HG02970 (cell line): ENCODE measurements around the gene COL2A1.

Experiments used
- ATAC-seq: cut with Tn5 transposase; IDR thresholded peaks from one replicate; pipeline ENCODE4 v1.9.1; 2021; ENCODE audit warnings: mild to moderate bottlenecking, moderate library complexity, moderate number of reproducible peaks; ENCODE audit not compliant: unreplicated experiment, low FRiP score

Gene COL2A1

DNA sequence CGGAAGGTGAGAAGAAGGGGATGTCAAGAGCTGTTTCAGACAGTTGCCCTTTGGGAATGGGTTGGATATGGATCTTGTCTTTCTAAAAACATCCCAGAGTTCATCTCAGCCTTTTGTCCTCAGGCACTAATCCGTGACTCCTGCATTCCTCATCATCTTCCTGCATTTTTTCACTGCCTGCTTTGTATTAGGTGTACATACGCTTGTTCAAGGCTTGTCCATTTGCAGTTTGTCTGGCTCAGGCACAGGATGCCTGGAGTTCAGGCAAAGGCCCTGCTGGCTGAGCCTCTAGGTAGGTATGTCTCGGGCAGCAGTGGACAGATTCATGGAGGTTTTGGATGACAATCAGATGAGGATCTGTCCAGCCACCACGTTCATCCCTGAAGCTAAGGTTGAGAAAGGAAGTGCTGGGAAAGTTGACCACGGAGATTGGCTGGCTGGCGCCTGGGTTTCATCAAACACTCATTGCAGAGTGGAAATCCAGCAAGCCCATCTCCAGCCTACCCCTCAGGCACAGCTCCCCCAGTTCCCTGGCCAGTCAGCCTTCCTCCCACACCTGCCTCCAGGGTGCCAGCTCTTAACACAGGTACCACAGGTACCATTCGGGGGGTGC is 53.3 kb downstream of the COL2A1 start:
- no peak for ATAC-seq

DNA sequence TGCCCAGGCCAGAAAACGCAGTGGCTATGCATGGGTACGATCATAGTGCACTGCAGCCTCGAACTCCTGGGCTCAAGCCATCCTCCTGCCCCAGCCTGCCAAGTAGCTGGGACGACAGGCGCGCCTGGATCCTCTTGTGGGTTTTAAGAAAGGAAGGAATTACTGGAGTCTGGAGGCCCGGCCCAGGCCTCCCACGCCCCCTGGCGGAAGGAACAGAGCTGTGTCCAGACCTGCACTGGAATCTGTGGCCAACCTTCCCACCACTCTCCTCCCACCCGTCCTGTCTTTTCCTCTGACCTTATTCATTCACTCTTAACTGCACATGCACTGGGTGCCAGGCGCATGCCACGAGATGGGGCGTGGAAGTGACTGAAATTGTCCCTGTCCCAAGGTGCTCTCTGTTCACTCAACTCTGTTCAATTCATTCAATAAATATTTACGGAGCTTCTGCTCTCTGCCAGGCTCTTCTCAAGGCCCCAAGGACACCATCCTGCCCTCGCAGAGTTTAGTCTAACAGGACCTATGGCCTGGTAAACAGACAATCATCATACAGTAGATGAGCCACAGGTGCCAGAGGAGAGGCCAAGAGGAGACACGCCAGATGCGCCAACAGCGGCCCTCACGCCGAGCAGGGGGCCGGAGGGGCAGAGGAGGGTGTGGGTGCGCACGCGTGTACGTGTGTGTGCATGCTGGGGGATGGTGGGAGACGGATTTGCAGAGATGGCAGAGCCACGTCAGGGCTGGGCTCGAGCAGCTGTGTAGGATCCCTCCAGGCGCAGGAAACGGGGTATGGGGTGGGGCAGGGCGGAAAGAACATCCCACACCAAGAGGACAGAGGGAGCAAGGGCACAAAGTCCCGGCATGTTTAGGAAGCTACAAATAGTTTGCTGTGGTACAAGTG is 54.6 kb downstream of the COL2A1 start:
- ATAC-seq = no peak

DNA sequence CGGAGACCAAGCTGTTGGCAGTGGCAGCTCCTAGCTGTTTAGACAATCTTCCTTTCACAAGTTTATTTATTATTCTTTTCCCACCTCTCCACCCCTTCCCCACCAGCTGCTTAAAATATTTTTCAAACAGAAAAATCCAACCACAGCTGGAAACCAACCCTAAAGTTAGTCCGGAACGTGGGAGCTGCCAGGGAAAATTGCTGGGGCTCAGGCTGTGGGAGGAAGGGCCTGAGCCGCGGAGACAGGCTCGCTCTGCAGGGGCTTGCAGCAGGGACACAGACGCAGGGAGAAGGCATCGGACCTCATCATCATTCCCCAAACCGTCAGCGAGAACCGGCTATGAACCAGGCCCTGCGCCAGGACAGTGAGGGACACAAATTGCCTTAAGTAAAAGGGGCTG is 56.9 kb downstream of the COL2A1 start:
- ATAC-seq = no peak

DNA sequence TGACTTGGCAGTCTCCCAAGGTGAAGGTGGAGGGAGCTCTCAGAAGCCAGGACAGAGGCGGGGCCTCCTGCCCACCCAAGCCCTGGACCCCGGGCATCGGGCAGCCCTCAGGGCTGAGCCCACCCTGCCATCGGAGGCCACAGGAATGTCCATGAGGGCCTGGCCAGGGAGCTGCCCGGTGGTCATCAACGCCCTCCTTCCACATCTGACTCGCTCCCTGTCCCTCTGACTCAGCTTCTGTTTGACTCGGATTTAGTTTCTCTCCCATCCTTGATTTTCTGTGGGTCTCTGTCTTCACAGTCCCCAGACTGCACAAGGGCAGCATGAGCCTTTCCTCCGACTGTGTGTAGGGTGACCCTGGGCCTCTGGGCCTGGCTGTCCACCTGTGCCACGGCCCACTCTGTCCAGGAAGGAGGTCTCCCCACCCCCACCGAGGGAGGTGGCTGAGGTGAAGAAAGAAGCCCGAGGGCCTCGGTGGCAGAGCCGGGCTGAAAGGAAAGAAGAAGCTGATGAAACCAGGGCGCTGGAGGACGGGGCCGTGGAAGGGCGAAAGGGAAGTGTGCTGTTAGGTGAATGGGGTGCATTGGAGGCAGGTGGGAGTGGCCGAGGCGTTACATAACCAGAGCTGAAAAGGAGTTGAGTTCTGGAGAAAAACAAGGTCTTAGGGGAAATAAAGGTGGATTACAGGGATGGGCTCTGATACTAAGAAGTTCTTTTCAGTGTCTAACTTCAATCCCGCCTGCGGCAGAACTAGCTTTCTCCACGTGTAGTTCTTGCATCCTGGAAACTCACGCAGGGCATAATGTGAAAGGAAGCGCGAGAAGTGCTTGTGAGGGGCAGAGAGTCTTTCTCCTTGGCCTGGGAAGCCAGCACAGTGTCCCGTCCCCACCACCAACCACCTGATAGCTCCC is 57.6 kb downstream of the COL2A1 start:
- ATAC-seq = no peak

DNA sequence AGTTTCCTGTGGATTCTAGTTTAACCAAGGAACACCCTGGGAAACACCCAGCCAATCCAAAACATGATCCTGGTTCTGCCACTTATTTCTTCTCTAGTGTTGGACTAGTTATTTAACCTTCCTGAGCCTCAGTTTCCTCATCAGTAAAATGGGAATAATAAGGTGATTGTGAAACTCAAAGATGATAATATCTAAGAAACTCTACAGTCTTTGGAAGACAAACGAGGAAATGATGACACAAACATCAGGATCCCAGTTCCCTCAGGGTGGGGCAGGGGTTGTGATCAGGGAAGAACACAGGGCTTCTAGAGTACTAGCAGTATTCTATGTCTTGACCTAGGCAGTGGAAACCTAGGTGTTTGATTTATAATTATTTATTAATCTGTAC is 58.9 kb downstream of the COL2A1 start:
- no peak for ATAC-seq

DNA sequence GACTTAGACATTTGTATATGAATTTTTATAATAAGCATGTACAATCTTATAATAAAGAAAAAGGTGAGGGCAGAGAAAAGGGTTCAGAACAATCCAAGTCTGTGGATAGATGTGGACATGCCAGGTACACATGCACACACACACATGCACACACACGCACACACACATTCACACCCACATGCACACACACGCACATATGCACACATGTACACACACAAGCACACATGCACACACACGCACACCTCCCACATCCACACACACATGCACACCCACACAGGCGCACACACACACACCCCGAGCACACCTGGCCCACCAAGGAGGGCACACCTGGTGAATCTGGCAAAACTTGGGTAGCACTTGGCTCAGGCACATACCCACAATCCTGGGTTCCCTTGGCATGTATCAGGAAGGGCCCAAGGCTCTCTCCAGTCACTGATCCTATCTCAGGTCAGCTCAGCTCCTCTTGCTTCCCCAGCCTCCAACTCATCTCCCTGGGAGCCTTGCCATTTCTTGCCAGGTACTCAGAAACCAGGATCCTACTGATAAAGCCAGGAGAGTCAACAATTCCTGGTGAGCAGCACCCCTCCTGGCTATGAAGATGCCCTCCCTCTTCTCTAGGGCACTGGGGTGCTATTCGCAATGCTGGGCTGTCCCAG is 59.5 kb downstream of the COL2A1 start:
- no peak for ATAC-seq

DNA sequence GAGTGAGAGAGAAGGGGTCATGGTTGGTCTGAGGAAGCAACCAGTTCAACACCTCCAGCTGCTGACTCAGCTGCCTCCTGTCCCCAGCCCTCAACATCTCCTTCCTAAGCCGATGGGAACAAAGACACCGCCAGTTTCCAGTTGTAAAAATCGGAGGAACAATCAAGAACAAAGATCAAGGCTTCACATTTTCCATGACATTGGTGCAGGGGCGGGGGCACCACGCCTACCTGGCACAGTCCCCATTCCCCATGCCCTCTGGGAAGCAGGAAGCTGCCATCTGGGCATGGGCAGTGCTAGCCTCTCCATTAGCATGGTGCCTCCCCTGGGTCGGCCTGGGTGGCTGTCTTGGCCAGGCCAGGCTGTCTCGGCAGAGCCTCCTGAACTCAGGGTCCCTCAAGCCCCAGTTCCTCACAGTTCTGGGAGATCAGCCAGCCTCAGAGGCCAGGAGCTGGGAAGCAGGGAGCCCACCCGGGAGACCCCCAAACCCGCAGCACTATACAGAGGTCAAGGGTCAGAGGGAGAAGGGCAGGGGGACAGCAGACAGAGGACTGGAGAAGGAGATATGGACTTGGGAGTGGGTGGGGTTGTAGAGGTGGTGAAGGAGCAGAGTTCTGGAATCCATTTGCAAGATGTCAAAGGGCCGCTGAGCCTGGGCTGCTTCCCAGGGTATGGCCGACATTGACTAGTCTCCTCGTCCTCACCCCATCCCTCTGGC is 60.5 kb downstream of the COL2A1 start:
- ATAC-seq = no peak

DNA sequence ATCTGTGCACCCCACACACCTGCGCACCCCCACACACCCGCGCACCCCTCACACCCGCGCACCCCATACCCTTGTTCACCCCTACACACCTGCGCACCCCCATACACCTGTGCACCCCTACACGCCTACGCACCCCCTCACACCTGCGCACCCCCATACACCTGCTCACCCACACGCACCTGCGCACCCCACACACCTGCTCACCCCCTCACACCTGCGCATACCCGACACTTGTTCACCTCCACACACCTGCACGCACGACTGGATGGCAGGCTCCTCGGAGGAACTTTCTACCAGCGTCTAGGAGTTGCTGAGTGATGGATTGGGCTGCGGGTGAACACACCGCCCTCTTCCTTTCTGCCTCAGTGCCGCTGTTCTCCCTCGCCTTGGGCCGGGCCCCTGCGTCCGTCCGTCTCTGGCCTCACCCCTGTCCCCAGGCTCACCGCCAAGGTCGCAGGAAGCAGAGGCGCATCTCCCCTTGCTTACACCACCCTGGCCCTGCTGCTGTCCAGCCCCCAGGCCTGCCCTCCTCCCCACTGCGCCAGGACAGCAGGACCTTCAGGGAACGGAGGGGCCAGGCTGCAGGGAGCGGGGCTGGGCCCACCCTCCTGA is 61.6 kb downstream of the COL2A1 start:
- no peak for ATAC-seq

DNA sequence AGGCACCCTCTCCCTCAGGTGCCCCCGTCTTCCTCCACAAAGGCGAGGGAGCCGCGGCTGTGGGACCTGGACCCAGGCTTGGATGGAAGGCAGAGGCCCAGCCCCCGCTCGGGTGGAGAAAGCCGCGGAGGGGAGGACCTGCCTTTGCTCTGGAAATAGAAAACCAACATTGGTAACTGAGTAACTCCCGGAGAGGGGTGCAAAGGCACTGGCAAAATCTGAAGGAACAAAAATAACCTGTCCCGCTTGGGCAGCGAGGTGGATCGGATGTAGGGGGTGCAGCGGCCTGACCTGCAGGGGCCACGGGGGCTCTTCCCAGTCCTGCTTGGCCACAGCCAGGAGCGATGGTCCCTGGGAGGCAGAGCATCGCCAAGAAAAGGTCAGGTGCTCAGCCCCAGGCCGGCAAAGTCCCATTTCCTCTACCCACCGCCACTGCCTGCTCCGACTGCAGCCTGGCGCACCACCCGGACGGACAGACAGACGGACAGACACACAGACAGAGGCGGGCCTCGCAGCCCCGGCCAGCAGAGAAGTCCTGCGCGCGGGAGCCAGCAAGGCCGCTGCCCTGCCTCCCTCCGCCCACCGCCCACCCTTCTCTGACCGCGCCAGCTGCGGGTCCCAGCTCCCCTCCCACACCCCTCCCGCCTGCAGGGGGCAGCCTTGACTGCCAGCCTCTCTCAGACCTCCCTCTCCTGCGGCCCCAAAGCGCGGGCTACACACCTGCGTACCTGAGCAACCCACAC is 62.2 kb downstream of the COL2A1 start:
- ATAC-seq = no peak

DNA sequence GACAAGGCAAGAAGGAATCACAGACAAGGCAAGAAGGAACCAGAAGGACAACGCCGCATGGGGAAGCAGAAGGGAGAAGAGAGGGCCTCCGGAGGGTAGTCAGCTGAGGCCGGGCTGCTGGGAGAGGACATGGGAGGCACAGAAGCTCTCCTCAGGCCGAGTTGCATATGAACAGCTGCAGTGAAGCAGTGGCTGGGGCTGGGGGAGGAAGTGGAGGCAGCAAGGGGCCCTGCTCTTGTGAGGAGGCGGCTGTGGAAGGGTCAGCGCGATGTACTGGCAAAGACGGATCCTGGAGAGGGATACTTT is 62.8 kb downstream of the COL2A1 start:
- no peak for ATAC-seq

DNA sequence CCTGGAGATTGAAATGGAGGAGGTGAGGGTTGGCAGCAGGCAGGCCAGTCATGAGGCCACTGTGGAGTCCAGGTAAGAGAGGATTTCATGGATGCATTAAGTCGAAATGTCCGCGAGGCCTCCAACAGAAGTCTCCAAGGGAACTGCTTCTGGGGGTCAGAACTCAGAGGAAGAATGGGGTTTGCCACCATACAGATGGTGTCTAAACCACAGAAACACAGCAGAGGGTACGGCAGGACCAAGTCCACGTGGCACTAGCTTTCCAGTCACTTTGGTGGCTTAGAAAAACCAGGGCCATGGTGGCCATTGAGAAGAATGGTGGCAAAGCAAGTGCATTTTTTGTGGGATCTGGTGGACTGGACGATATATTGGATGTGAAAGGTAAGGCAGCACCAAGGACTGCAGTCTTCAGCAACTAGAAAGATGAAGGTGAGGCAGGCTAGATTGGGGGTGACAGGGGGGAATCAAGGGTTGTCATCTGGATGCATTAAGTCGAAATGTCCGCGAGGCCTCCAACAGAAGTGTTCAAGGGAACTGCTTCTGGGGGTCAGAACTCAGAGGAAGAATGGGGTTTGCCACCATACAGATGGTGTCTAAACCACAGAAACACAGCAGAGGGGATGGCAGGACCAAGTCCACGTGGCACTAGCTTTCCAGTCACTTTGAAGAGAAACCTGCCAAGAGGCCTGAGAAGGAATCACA is 63.4 kb downstream of the COL2A1 start:
- no peak for ATAC-seq

DNA sequence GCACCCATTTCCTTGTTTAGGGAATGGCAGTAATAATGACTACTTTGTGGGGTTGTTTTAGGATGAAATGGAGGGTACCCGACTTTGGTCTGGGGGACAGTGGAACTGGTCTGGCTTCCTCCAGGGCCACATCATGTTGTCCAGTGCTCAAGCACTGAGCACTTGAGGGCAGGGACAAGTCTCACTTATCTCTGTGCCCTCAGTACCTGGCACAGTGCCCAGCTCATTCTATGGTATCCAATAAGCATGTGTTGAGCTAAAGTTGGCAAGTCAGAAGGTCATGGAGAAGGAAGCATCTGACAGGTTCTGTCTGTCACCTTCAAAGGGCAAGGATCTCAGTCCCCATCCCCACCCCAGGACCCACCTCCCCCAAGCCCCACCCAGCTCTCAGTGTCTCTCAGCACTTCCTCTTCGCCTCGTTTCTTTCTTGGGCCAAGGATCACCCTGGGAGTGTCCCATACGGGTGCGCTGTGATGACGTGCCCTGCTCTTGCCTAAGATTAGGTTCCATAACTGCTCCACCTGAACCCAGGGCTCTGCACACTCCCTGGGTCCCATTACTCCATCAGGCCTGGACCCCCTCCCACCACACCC is 65.2 kb downstream of the COL2A1 start:
- ATAC-seq = no peak

DNA sequence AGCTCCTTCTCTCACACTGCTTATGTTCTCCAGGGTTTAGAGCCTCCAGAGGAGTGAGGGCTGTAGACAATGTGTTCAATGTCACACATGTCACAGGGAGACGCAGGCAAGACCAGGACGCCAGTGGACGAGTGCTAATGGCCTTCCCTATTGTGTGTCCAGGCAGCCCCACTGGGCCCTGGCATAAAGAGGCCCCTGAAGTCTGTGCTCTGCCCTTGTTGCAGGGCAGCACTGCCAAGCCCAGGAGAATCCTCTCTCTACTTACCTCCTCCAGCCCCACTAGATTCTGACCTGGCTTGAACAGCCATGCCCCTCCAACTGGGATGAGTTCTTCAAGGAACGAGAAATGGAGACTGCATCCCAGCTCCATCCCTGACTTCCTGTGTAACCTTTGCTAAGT is 65.7 kb downstream of the COL2A1 start:
- ATAC-seq = no peak

DNA sequence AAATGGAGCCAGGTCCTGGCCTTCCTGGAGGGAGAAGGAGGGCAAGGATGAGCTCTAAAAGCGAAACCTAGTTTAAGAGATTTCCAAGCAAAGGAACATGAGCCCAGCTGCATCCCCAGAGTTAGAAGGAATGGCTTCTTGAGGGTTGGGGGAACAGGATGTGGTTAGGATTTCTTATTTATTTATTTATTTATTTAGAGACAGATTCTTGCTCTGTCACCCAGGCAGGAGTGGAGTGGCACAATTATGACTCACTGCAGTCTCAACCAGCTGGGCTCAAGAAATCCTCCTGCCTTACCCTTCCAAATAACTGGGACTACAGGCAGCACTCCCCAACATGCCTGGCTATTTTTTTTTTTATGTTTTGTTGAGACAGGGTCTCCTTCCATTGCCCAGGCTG is 66.2 kb downstream of the COL2A1 start:
- no peak for ATAC-seq

DNA sequence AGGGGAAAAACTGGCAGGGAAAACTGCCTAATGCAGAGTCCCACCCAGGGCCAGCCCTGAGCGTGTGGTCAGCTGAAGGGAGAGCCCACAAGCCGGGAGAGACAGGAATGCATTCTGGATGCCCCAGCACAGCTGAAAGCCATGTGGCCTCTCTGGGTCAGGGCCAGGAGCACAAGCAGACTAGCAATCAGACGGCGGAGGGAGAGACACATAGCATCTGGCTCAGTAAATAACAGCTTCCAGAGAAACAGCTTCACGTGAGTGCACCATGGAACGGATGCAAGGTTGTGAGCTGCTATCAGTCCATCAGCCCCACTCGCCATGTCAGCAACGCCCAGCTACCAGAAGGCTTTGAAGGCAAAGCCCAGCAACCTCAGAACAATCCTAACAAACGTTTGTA is 69.1 kb downstream of the COL2A1 start:
- no peak for ATAC-seq

DNA sequence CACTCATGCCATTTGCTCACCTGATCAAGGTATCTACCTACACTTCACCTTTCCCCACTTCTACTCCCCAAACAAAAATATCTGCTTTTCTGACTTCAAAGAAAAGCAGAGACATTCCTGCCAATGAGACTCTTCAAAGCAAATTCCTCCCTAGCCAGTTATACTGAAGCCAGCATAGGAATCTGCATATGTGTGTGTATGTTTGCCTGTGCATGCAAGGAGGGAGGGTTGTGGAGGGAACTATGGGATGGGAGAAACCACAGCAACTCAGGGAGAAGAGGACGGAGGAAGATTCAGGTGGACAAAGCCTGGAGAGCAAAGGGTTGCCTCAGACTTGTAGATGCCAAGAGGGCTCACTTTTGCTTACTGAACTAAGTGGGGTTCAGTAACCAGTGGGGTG is 73.1 kb downstream of the COL2A1 start:
- ATAC-seq = no peak

DNA sequence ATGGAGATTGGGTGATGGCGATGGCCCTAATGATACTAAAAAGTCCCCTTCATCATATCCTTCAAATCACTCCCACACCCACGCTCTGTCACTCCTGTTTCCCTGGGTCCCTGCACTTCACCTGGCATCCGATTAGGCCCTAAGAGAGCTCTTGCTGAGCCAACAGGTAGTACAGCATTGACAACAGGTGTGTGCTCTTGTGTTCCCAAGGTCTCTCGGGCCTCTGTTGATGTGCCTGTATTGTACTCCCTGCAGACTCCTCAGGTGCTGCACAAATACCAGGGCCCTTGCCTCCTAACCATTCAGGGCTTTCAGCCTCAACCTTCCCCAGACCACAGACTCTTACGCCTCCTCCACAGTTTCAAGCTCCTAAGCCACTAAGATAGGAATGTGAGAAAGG is 73.6 kb downstream of the COL2A1 start:
- ATAC-seq = no peak

DNA sequence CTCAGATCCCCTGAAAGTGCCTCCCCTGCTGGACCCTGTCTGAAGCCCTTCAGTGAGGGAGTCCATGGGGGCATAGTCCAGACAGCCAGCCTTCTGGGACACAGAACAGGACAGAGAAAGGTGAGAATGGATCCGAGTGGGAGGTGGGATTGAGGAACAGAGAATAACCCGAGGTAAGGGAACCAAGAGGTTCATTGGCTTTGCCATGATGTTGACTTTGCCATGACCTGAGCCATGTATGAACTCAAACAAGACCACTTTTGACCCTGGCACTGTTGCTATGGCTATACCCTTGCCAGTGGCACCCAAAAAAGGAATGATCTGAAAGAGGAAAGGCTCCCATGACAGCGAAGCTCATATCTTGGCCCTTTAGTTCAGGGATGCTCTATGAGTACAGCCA is 76.9 kb downstream of the COL2A1 start:
- no peak for ATAC-seq
